ENCODE measurements around the gene NFYC. TPM values are rescaled to one million over a fixed set of nuclear protein-coding genes. Genes with fewer than 3 reads are reported as not detected.

Gene NFYC
- total RNA-seq, 4 donors from 2014 or later, result 31.8 to 63.3 (median 44.0) TPM

DNA sequence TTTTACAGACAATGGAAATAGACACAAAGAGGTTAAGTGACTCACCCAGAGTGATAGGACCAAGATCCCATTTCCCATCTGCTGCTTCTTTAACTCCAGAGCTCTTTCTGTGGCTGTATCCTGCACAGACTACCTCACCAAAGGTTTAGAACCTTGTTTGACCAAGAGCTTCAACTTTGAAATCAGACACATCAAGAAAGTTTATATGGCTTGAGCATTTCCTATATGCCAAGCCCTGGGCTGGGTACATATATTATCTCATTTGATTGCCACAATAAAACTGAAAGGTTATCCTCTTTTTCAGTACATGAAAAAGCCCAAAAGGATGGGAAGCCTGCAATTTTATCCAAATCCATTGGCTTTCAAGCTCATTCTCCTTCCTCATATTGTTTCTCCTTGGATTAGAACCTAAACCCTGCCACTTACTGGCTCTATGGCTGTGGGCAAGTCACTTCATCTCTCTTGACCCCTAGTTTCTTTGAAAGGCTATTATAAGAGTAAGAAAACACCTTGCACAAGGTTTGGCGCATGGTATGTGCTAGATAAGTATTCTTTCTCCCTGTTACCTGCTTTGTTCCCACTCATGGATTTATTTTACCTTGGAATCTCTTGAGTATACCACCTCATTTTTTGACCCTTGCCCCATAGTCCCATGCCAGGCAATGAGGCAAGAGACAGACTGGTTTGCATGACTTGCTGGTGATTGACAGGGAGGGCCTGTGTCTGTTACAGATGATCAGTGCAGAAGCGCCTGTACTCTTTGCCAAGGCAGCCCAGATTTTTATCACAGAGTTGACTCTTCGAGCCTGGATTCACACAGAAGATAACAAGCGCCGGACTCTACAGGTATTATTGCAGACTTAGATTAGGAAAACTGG, 57.6 kb downstream of the NFYC start:
- no peak for DNase-seq
- H3K27ac ChIP-seq, result no peak overlapping the region
- TF ChIP-seq POLR2A (IDR thresholded peaks at IDR 0.05), result no peak
- TF ChIP-seq, protein P1, sequence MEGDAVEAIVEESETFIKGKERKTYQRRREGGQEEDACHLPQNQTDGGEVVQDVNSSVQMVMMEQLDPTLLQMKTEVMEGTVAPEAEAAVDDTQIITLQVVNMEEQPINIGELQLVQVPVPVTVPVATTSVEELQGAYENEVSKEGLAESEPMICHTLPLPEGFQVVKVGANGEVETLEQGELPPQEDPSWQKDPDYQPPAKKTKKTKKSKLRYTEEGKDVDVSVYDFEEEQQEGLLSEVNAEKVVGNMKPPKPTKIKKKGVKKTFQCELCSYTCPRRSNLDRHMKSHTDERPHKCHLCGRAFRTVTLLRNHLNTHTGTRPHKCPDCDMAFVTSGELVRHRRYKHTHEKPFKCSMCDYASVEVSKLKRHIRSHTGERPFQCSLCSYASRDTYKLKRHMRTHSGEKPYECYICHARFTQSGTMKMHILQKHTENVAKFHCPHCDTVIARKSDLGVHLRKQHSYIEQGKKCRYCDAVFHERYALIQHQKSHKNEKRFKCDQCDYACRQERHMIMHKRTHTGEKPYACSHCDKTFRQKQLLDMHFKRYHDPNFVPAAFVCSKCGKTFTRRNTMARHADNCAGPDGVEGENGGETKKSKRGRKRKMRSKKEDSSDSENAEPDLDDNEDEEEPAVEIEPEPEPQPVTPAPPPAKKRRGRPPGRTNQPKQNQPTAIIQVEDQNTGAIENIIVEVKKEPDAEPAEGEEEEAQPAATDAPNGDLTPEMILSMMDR (IDR thresholded peaks at IDR 0.05), result no peak
- intact Hi-C loops (cut with DNase I; ENCODE audit: low total_unique reads), result no loop called here
- no peaks in the 10 kb centered on the region for H3K4me1 ChIP-seq
- H3K36me3 ChIP-seq, result no peaks in the 10 kb centered on the region
- no peaks in the 10 kb centered on the region for H3K27me3 ChIP-seq
- no peak overlapping the region for H3K4me3 ChIP-seq
- H3K9me3 ChIP-seq, result no peaks in the 10 kb centered on the region

DNA sequence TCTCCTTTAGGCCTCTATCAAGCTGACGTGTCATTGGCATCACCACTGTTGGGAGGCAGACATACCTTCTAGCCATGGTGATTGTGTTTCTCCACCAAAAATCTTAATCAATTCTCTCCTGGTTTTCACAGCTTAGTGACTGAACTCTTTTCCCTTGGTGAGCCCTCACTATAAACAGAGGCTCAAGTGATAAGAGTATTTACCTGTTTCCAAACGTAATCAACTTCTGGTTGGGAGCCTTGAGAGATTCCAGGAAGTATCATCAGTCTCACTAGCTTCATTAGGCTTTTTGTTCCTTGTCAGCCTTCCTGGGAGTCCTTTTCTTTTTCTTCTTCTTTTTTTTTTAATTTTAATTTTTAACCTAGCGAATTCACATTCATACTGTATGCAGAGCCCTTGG, 58.3 kb downstream of the NFYC start:
- TF ChIP-seq, protein P1 (IDR thresholded peaks at IDR 0.05), result no peak
- TF ChIP-seq POLR2A (IDR thresholded peaks at IDR 0.05), result no peak
- intact Hi-C loops (cut with DNase I; ENCODE audit: low total_unique reads), result no loop called here
- no peaks in the 10 kb centered on the region for H3K27me3 ChIP-seq
- no peaks in the 10 kb centered on the region for H3K4me1 ChIP-seq
- no peaks in the 10 kb centered on the region for H3K9me3 ChIP-seq
- H3K36me3 ChIP-seq, result no peaks in the 10 kb centered on the region
- H3K27ac ChIP-seq, result no peak overlapping the region
- DNase-seq, result no peak
- no peak overlapping the region for H3K4me3 ChIP-seq

DNA sequence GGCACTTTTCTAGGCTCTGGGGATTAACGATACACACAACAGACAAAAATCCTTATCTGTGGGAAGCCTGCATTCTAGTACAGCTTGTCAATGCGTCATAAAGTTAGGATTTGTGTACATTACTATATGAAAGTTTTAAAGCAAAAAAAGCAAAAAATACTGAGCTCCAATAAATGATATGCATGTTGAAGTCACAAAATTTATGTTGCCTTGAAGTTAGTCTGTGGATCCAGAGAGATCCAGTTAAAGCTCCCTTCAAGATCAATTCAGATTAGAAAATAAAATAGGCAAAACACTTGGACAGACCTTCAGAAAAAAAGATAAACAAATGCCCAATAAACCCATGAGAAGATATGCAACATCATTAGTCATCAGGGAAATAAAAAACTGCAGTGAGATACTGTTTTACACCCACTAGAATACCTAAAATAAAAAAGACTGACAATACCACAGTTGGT, 59.0 kb downstream of the NFYC start:
- H3K27ac ChIP-seq, result no peak overlapping the region
- H3K27me3 ChIP-seq, result no peaks in the 10 kb centered on the region
- H3K36me3 ChIP-seq, result no peaks in the 10 kb centered on the region
- intact Hi-C loops (cut with DNase I; ENCODE audit: low total_unique reads), result no loop called here
- no peak overlapping the region for H3K4me3 ChIP-seq
- DNase-seq, result no peak
- TF ChIP-seq, protein P1 (IDR thresholded peaks at IDR 0.05), result no peak
- TF ChIP-seq POLR2A (IDR thresholded peaks at IDR 0.05), result no peak
- H3K9me3 ChIP-seq, result no peaks in the 10 kb centered on the region
- H3K4me1 ChIP-seq, result no peaks in the 10 kb centered on the region

DNA sequence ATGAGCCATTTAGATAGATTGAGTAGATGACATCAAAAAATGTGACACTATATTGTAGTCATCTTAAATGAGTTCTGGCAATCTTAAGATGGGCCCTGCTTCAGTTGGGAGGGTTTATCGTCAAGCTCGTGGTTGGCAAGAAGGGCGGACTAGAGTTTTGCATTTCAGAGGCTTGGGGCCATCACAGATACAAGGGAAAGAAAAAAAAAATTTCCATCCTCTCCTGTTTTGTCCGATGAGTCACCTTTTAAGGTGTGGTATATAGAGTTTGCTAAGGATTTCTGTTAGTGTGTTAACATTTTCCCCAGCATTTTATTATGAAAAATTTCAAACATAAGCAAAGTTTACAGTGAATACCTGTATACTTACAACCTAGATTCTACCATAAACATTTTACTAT, 60.3 kb downstream of the NFYC start:
- no peaks in the 10 kb centered on the region for H3K4me1 ChIP-seq
- H3K36me3 ChIP-seq, result no peaks in the 10 kb centered on the region
- intact Hi-C loops (cut with DNase I; ENCODE audit: low total_unique reads), result no loop called here
- TF ChIP-seq, protein P1 (IDR thresholded peaks at IDR 0.05), result no peak
- TF ChIP-seq POLR2A (IDR thresholded peaks at IDR 0.05), result no peak
- H3K27me3 ChIP-seq, result no peaks in the 10 kb centered on the region
- no peak overlapping the region for H3K27ac ChIP-seq
- no peak for DNase-seq
- no peak overlapping the region for H3K4me3 ChIP-seq
- H3K9me3 ChIP-seq, result no peaks in the 10 kb centered on the region

DNA sequence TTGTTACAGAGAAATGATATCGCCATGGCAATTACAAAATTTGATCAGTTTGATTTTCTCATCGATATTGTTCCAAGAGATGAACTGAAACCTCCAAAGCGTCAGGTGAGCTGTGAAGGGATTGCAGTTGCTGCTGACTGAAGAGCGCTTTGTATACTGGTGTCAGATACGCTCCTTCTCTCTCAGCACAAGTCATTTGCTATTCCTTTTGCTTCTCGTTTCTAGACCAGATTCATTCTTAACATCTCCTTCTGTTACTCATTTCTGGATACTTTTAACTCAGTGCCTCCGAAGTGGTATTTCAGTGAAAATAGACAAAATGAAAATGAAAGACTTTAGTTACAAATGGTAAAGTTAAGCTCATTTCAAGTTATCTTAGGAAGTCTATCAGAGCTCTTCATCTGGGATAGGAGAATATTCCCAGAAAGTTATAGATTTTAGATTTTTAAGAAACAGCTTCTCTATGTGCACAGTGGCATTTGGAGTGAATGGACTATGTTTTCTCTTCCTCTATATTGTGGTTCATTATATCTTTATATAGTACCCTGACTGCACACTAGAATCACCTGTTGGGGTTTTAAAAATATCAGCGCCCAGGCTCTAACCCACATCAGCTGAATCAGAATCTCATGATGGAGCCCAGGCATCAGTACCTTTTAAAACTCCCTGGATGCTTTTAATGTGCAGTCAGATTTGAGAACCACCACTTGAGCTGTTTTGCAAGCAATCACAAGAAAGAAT, 61.8 kb downstream of the NFYC start:
- intact Hi-C loops (cut with DNase I; ENCODE audit: low total_unique reads), result no loop called here
- TF ChIP-seq, protein P1 (IDR thresholded peaks at IDR 0.05), result no peak
- no peak for TF ChIP-seq POLR2A (IDR thresholded peaks at IDR 0.05)
- no peak for DNase-seq
- H3K4me3 ChIP-seq, result no peak overlapping the region
- H3K4me1 ChIP-seq, result no peaks in the 10 kb centered on the region
- no peaks in the 10 kb centered on the region for H3K36me3 ChIP-seq
- no peaks in the 10 kb centered on the region for H3K27me3 ChIP-seq
- no peaks in the 10 kb centered on the region for H3K9me3 ChIP-seq
- no peak overlapping the region for H3K27ac ChIP-seq

Data from uterus (tissue), 4 donors.